RKO (cell line): ENCODE measurements around the gene GAB2.
"Not testable (repeated sequence)": the region's sequence is repeated elsewhere in the genome, so short reads cannot be mapped to it uniquely, and the experiment has no call there.

ENCODE experiments used
- DNase-seq: peaks from one replicate; pipeline ENCODE4 v3.0.0-alpha.2; 2016; ENCODE audit warnings: low spot score

Gene GAB2

DNA sequence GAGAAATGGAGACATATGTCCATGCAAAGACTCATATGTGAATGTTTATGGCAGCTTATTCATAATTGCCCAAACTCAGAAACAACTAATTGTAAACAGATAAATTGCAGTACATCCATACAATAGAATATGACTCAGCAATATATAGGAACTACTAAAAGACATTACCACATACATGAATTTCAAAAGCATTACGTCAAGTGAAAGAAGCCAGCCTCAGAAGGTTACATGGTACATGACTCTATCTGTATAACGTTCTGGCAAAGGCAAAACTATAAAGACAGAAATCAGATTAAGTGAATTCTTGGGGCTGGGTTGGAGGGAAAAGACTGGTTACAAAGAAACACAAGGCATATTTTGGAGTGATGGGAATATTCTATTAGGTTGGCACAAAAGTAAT lies 236.4 kb downstream of the GAB2 start:
- no peak for DNase-seq

DNA sequence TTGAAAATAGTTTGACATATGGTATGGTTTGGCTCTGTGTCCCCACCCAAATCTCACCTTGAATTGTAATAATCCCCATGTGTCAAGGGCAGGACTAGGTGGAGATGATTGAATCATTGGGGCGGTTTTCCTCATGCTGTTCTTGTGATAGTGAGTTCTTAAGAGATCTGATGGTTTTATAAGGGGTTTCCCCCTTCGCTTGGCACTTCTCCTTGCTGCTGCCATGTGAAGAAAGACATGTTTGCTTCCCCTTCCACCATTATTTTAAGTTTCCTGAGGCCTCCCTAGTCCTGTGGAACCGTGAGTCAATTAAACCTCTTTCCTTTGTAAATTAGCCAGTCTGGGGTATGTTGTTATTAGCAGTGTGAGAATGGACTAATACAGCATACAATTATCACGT lies 236.9 kb downstream of the GAB2 start:
- DNase-seq, result no peak

DNA sequence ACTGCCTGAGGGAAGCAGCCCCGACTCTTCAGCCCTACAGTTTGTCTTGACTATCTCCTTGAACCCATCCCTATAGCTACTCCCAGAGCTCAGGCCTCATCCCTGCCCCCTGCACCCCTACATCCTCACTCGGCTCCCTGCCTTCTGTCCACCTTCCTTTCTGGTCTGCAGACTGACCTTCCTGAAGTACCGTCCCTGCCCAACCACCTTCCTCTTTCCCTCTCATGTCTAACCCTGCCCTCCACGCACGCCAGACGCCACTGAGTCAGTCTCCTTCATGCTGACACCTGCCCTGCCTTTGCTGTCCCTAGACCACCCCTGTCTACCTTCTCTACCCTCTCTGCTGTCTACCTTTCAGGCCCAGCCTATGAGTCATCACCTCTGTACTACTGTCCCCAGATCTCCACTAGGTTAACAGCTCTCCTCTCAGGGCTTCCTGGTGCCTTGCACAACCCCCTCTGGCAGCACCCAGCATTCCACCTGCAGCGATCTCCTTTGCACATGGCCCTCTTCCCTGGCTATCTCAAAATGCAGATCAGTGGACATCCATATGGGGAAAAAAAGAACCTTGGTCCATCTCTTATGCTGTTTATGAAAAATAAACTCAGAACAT lies 238.1 kb downstream of the GAB2 start:
- DNase-seq, result no peak

DNA sequence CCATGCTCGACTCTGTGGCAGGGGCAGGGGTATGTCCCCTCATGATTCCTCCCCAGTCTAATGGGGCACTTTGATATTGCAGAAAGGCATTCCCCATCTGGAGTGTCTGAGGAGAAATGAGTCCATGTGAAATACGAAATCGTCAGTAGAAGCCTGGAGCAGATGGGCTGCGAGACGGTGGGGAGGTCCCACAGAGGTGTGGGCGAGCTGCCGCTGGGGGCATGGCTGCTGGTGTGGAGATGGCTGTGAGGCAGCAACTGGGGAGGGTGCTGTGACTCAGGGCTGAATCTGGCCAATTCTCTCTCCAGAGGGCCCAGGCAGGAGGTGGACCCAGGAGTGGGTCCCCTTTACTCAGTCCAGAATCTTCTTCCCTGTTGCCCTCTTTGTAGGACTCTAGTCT lies 240.4 kb downstream of the GAB2 start:
- no peak for DNase-seq

DNA sequence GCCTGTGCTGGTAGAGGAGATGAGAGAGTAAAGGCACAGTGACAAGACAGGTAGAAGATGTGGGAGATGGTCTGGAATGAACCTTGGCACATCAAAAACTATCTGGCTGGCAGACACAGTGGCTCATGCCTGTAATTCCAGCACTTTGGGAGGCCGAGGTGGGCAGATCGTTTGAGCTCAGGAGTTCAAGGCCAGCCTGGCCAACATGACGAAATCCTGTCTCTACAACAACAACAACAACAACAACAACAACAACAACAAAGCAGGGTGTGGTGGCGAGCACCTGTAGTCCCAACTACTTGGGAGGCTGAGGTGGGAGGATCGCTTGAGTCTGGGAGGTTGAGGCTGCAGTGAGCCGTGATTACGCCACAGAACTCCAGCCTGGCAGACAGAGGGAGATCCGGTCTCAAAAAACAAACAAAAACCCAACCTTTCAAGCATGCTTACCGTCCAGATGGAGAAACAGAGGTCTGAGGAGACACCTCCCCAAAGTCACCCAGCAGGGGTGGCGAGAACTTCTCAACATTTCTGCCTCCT lies 240.9 kb downstream of the GAB2 start:
- DNase-seq, result no peak

DNA sequence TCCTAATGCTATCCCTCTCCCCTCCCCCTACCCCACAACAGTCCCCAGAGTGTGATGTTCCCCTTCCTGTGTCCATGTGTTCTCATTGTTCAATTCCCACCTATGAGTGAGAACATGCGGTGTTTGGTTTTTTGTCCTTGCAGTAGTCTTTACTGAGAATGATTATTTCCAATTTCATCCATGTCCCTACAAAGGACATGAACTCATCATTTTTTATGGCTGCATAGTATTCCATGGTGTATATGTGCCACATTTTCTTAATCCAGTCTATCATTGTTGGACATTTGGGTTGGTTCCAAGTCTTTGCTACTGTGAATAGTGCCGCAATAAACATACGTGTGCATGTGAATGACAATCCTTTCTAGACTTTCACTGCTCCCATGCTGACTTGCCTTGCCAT lies 241.8 kb downstream of the GAB2 start:
- not testable (repeated sequence) for DNase-seq

DNA sequence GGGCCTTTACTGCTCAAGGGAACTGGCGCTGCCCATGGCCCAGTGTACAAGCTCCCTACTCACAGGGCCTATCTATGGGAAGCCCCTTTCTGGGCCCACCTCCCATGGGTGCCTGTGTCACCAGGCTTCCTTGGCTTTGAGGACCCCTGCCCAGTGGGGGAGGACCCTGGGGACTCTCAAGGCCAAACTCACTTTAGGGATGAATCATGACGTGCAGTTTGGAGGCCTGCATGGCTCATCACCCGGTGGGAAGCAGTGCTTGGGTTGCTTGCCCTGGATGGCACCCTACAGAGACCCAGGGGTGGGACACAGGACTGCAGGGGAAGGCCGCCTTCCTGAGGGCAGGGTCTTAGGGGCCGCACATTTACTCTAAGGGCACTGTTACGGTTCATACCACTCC lies 245.7 kb downstream of the GAB2 start:
- DNase-seq, result no peak

DNA sequence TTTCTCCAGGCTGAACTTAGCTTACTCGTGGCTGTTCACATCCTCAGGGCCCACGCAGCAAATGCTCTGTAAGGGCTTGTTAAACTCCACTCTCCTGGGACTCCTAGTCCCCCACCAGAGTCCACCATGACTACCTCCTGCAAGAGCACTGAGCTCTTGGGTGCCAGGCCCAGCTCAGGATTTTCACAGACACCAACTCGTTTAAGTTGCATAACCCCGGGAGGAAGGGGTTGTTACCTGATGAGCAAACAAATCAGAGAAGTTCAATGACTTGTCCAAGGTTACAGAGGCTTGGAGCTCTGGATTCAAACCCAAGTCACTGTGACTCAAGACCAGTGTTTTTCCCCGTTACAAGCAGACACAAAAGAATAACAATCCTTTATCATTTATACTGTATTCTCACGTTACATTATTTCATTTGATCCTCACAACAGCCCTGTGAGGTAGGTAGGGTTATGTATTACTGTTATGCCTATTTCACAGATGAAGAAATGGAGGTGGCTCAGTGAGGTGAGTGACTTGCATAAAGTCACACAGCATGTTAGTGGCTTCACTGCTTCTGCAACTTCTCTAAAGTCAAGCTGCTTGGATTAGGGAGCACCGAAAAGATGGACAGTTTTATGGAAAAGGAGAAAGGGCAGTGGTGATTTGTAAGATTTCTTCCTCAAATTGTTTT lies 246.6 kb downstream of the GAB2 start:
- no peak for DNase-seq

DNA sequence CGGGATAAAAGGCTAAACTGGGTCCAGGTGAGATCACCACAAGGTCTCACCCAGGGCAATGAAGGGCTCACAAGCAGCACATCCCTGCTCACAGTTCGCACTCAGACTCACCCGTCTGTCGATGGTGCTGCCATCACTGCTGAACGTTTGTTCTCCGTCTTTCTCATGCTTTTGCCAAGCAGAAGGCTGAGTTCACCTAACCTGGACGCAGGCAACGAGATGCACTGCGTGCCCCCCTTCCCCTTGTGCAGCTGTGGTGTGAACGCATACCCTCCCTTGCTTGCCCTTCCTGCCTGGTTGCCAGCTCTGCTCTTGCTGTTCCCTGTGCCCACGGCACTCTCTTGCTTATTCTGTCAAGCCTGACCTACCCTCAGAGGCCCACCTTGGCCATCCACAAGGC lies 247.2 kb downstream of the GAB2 start:
- no peak for DNase-seq

DNA sequence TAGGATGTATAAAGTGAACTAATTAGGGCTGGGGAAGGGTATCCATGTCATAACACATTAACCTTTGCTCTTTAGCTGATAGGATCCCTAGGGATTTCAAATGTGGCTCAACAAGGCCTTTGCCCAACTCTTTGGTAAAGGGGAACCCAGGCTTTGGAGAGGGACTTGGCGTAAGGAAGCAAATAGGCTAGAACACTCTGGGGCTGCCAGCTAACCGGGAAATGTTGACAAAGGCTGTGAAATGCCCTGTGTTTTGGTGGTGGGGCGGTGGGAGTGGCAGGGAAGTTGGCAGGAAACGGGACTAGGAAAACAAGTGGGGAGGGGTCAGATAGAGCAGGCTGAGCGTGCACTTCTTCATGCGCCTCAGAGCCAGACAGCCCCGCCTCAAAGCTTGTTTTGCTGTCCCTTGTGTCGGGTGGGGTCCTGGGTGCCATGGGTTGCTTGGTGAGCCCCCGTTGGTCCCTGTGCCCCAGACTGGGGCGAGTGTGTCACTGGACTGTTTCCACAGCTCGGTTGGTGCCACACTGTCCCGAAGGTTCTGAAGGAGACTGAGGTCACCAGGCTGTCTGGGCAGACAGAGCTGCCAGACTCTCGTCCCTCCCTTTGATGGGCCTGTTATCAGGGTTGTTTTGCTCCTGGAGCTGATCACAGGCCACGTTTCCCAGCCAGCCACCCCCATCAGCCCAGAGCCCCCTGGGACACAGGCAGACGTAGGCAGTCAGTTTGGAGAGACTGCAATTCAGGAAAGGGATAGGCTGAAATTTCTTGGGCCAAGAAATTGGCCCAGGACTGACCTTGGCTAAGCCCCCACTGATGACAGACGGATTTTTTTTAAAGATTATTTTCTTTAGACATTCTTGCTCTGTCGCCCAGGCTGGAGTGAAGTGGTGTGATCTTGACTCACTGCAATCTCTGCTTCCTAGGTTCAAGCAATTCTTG lies 248.8 kb downstream of the GAB2 start:
- DNase-seq, result no peak

DNA sequence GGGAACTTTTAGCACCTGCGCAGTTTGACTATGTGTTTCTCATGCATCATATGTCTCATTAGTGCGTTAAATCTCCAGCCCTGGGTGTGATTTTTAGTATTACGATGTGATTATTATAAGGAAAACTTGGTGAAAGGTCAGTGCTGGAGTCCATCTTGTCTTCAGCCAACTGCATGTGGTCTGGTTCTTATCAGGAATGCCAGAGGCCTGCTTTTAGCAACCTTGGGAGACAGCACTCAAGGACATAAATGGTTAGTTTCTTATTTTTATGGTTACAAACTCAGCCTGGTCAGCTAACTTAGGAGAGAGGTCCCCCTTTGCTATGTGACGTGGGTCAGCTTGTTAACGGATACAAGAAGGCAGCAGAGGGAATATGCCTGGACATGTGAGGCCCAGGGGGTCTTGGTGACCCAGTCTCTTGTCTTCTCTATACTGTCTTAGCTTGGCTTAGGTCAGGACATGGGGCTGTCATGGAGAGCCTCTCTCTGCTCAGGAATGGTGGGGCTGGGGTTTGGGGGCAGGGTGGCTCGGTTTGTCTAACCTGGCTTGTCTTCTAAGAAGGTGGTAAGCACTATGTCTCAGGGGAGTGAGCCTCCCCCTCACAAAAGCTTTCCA lies 250.7 kb downstream of the GAB2 start:
- DNase-seq, result no peak
